Hindlimb muscle (tissue), 1 donor: ENCODE results near the gene NBPF1. TPM values are rescaled to one million over a fixed set of nuclear protein-coding genes. Genes with fewer than 3 reads are reported as not detected.
"Not testable (repeated sequence)": the region's sequence is repeated elsewhere in the genome, so short reads cannot be mapped to it uniquely, and the experiment has no call there.

Experiments
- DNase-seq: peaks from one replicate; pipeline ENCODE4 v3.0.0-alpha.2; 2013
- polyA plus RNA-seq: library from polyadenylated mRNA; unstranded; fragments of 120-200 nt; gene quantifications from one replicate; pipeline ENCODE4 v1.2.1, GENCODE V29; 2013; ENCODE audit not compliant: insufficient read length

The NBPF1 gene
- polyA plus RNA-seq, 1 donor: 215 TPM

DNA sequence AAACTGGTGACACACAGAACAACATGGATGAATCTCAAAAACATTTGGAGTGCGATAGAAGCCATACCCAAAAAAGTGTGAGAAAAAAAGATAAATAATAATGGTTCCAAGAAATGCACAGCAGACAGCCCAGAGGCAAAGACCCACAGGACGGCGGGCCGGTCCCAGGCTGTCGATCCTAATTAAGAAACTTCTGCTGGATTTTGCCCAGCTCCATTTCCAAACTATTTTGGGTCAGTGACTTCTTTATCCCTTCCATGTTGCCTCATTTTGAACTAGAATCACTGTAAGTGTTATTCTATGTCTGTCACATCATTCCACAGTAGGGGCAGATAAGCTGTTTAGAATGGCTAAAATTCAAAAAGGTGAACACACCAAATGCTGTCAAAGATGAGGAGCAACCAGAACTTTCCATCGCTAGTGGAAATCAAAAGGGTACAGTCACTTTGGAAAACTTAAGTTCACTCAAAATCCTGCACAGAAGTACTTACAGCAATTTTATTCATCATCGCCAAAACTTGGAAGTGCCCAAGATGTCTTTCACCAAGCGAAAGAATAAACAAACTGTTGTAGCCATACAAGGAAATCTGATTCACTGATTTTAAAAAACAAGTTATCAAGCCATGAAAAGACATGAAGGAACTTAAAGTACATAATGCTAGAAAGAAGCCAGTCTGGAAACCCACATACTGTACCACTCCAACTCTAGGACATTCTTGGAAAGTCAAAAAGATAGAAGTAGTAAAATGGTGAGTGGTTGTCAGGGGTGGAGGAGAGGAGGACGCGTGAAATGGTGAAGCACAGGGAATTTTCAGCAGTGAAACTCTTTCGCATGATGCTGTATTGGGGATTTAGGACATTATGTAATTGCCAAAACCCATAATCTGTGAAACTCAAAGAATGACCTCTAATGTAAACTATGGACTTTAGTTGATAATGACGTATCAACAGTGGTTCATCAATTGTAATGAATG is 7.5 kb downstream of the NBPF1 start:
- no peak for DNase-seq

DNA sequence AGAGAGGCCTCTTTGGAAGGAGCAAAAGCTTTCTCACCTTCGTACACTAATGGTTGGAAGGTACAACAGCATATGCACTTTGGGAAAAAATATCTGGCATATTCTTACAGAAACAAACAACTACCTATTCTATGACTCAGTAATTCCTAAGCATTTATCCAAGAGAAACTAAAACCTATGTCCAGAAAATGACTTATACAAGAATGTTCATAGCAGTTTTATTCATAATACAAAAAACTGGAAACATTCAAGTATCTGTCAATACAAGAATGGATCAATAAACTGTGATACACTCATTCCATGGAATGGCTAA is 8.2 kb downstream of the NBPF1 start:
- DNase-seq: no peak

GRCh38 chr1:16604514-16605212 is 8.7 kb downstream of the NBPF1 start:
- not testable (repeated sequence) for DNase-seq

- not testable (repeated sequence) for DNase-seq
Measured at GRCh38 chr1:16603623-16604022, 9.7 kb downstream of the NBPF1 start.

GRCh38 chr1:16602336-16603011 is 10.9 kb downstream of the NBPF1 start:
- DNase-seq: not testable (repeated sequence)

GRCh38 chr1:16600855-16601786 is 12.2 kb downstream of the NBPF1 start:
- not testable (repeated sequence) for DNase-seq

- not testable (repeated sequence) for DNase-seq
Measured at GRCh38 chr1:16599326-16599725, 14.0 kb downstream of the NBPF1 start.

DNA sequence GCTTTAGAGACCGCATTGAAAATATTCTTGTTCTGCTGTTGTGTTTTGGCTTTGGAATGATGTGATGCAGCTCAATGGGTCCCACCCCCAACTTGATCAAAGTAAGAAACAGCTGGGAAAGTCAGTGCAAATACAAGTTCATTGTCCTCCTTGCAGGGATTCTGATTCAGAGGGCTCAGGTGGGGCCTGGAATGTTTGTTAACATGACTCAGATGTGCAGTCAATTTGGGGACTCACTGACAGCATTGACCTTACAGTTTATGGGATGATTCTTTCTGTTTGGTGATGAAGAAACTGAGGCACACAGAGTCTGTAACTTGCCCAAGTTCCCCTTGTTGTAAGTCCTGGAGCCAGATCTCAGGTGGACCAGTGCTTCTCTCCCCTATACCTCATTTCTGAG is 18.1 kb downstream of the NBPF1 start:
- DNase-seq: not testable (repeated sequence)

- not testable (repeated sequence) for DNase-seq
Measured at GRCh38 chr1:16591845-16592244, 21.5 kb downstream of the NBPF1 start.

DNA sequence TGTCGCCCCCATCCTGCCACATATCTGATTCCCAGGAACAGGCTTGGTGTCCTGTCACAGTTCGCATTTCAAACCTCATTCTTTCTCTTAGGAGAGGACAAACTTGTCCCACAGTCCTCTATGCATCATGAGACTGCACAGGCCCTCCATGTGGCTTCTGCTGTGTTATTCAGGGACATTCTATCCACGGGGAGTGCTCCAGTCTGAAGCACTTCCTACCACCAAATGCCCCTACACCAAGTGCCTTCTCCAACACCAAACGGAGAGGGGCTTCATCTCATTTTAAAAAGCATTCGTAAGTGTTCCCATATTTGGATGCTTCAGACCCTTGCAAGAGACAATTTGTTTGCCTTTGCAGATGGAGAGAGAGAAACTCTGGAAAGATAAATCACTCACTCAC is 25.3 kb downstream of the NBPF1 start:
- DNase-seq: not testable (repeated sequence)

DNA sequence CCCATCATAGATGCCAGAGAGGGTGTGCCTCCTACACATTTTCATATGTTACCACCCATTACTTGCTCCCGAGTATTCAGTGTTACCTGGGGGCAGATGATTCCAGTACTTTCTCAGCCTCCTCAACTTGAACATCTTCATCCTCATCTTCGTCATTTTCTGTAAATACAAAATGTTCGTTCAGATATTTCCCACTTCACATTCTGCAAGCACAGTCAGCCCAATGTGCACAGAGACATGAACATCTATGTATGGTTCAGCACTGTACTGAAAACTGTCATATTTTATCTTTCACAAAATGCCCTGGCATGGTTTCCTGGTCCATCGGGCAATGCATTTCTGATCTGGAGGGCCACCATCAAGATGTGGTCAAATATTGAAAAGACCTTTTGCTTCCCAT is 25.7 kb downstream of the NBPF1 start:
- DNase-seq: not testable (repeated sequence)

GRCh38 chr1:16565324-16565723 is 48.0 kb downstream of the NBPF1 start:
- not testable (repeated sequence) for DNase-seq

DNA sequence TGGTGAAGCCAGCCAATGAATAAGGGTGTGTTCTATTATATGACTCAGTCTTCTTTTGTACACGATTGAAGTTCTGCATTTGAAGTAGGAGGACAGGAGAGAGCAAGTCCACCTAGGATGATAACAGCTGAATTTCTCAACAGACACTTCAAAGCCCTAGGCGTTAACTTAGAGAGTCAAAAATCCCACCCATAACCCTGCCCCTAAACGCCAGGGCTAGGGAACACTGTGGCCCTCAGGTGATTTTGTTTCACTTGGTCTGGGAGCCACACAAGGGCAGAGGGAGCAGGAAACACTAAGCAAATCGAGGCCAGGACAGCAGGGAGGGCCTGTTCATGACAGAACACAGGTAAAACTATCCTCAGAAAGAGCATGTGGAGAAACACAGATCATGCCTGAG is 52.3 kb downstream of the NBPF1 start:
- not testable (repeated sequence) for DNase-seq

- DNase-seq: not testable (repeated sequence)
Measured at GRCh38 chr1:16560498-16560897, 52.9 kb downstream of the NBPF1 start.

GRCh38 chr1:16559688-16560087 is 53.7 kb downstream of the NBPF1 start:
- not testable (repeated sequence) for DNase-seq

- DNase-seq: not testable (repeated sequence)
Measured at GRCh38 chr1:16557034-16557433, 56.3 kb downstream of the NBPF1 start.

DNA sequence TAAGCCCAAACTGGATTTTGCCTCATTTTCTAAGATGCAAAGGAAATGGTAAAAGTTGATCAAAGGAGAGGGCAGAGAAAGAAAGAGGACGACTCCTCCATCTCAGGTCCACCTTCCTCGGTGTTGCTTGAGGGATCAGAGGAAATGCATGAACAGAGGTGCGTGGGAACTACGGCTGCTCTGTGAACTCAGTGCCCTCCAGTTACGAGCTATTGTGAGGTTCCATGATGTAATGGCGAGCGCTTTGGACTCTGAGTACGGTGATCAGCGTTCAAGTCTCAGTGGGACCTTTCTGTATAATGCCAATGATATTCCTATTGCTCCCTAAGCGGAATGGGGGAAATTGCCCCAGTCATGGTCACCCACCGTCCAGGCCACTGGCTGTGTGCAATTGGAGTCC is 60.1 kb downstream of the NBPF1 start:
- DNase-seq: not testable (repeated sequence)

- not testable (repeated sequence) for DNase-seq
Measured at GRCh38 chr1:16550212-16550918, 63.0 kb downstream of the NBPF1 start.

DNA sequence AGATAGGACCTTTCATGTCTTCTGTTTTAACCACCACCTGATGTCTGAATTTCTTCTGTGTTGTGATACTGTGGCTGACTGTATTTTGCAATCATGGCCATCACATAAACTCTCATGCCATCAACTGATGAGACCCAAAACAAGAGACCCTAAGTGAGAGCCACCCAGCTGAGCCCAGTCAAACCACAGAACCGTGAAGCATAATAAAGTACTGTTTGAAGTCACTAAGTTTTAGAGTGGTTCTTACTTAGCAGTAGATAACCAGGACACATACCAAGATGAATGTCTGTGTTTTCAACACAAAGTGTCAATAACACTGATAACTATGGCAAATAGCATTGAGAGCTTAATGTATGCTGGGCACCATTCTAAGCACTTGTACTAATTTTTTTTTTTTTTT is 63.8 kb downstream of the NBPF1 start:
- not testable (repeated sequence) for DNase-seq

GRCh38 chr1:16547502-16548241 is 65.7 kb downstream of the NBPF1 start:
- DNase-seq: not testable (repeated sequence)
